Raji (cell line): ENCODE results near the gene SV2B.

Experiments
- POLR2A ChIP-seq: IDR thresholded peaks from 2 replicates; pipeline ENCODE4 v1.6.1; 2011; ENCODE audit warnings: low read depth, low read length, control low read depth; ENCODE audit not compliant: insufficient read depth

SV2B gene

DNA sequence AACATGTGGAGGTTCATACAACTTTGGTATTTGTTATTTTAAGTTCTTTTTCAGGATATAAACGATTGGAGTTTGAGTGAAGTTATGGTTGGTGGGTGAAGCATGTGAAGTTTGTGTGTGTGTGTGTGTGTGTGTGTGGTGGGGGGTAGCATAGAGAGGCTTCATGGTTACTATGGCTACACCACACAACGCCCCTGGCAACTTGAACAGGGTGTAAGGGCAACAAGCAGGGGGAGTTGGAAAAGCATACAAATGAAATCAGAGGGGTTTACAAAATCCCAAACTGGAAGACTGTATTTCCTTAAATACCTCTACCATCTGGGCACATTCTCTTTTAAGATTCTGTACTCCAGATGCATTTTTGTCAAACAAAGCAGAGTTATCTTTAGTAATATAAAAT, 207.5 kb downstream of the SV2B start:
- no peak for TF ChIP-seq POLR2A

DNA sequence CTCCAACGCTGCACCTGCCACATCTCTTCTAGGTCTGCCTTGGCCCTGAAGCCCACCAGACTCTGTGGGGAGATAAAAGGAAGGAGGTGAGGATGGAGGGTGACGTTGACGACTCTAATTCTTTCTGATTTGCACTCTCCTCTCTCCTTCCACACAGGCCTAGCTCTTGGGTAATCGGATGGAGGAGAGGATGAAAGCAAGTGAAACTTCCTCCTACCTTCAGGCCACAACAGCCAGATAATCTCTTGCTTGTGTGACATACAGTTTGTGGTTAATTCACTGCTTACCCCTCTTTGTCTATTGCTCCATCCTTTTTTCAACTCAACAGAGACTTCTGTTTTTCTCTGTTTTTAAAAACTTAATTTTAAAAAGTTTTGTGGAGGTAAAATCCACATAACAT, 208.1 kb downstream of the SV2B start:
- TF ChIP-seq POLR2A, result no peak

DNA sequence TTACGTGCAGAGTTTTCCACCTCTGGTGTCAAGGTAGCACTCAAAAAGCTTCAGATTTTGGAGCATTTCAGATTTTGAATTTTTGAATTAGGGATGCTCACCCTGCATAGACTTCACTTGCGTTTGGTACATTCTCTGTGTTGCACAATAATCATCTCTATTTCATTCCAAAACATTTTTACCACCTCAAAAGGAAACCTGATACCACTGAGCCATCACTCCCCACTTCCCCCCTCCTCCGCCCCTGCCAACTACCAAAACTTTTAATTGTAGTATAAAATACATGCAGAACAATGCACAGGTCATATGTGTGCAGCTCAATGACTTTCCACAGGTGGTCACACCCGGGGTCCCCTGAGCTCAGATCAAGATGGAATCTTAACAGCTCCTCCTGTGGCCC, 208.8 kb downstream of the SV2B start:
- TF ChIP-seq POLR2A, result no peak

DNA sequence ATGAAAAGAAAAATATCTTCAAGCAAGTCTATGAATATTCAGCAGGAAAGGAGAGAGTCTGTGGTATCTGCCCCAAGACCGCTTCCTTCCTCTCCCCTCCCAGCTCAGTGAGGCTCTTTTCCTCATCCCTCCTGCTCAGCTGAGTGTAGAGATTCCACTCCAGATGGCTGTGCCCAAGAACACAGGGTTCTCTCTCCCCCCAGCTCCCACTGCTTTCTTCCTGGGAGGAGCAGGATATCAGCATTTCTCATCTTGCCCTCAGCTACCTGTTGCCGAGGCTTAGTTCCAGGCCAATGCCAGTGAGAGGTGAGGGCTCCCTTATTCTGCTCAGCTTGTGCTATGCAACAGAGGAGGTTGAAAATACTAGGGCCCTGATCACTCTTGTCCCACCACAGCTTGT, 211.9 kb downstream of the SV2B start:
- no peak for TF ChIP-seq POLR2A

DNA sequence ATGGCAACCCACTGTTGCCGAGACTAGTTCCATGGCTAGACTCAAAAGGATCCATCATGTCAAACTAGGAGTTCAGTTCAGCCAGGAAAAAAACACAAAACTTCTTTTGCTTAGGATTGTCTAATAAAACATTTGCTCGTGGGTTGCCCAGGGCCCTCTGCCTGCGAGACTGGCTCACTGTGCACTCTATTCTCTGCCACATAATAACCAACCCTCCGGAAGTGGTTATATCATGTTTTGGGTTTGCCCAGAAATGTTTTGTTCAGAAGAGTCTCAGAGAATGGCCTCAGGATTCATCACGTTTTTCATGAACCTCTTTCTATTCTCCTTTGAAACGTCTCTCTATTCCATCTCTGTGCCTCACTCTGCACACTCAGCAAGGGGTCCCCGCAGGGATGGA, 216.1 kb downstream of the SV2B start:
- TF ChIP-seq POLR2A, result no peak

DNA sequence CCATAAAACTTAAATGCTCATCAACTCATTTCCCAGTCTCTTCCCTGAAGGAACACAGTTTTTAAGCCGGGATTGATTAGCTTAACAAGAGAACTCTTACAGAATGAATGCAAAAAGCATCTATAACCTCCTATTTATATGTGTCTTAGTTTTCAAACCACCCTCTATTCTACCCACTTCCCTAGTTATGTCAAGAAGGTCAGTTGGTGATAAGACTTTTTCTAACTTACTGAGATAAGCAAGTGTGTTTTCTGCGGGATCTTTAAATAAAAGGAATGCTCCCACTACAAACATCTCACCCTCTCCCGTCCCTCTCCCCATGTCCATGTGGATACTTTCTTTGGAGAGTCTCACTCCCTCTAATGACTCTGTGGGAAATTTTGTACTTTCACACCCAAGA, 218.5 kb downstream of the SV2B start:
- no peak for TF ChIP-seq POLR2A

DNA sequence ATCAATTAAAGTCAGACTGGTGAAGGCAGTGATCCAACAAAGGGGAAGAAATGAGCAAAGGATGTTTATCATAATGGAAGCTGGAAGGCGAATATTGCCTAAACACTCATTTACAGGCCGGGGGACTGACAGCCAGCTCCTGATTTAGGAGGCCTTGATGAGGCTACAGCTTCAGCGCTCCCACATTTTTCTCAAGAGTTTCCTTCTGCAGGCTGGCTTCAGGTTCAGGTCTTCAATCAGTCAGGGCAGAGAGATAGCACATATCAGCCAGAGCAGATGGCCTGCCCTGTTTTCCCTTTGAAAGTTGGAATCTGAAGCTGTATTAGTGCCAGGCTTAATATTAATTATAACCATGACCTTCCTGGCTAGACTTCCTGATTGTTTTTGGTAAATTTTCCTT, 218.9 kb downstream of the SV2B start:
- no peak for TF ChIP-seq POLR2A

DNA sequence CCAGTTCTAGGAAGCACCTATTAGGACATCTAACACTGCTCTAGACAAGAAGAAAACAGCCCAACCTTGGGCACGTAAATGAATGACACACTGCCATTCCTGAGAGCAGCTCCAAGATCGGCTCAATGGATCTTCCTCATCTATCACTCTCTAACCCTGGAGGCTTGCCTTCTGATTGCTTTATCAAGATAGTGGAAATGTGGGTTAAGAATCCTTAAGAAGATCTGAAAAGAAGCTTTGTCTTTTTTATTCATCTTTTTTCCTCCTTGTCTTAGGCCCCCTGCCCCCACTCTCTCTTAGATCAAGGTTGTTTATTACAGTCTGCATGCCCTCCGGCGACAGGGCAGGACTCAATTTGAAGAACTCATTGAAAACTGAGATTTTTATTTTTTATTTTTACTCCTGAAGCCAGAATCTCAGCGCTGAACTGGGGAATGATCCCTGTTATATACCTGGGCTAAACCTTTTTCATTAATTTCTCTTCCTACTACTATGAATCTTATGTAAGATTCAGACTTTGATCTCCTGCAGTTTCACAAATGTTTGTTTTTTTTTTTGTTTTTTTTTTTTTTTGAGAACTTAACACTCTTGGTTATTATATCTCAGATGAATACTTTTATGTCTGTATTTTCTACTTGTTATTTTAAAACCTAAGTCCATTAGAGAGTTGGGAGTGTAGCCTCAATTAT, 219.5 kb downstream of the SV2B start:
- TF ChIP-seq POLR2A, result no peak

DNA sequence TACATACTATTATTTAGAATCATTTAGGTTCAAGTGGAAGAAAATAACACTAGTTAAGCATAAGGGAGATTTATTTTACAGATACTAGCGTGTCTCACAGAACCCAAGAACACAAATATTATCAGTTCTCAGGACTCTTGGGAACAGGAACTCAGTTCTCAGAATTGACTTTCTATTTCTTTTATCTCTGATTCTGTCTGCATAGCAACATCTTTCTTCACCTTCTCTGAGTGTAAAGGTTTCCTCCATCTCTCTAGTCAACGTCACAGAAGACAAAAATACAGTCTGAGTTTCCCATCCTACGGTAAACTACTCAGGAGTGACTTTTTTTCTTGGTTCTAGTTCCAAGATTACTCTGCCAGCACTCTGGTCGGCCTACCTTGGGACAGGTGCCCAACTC, 220.0 kb downstream of the SV2B start:
- TF ChIP-seq POLR2A, result no peak

DNA sequence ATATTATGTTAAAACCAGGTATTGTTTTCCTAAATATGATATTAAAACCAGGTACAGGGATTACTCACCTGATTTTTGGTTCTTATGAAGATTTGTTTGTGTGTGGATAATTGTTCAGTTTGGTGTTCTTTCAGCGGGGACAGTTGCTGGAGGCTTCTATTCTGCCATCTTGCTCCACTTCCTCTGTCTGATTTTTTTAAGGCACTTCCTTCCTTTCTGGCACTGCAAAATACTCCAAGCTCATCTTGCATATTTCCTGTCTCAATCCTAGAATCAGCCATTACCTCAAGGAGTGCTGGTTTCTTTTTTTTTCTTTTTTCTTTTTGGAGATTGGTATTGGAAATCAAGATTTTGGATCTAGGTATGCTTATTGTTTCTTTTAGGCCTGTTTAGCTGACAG, 229.9 kb downstream of the SV2B start:
- TF ChIP-seq POLR2A, result no peak

DNA sequence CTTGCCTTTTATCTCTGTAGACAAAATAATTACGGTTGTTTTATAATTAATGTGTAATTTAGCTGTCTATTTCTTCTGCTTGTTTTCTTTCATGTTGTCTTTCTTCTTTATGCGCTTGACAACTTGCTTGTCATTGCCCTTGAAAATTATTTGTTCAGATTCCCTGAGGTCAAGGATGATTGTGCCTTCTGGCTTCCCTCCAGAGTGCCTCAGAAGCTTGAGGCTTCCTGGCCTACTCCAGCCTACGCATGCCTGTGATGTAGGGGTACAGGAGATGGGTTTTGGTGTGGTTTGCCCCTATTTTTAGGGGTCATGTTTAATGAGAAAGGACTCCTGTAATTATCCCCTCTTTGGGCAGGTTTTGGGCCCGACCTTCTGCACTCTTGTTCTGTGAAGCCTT, 231.5 kb downstream of the SV2B start:
- TF ChIP-seq POLR2A, result no peak

DNA sequence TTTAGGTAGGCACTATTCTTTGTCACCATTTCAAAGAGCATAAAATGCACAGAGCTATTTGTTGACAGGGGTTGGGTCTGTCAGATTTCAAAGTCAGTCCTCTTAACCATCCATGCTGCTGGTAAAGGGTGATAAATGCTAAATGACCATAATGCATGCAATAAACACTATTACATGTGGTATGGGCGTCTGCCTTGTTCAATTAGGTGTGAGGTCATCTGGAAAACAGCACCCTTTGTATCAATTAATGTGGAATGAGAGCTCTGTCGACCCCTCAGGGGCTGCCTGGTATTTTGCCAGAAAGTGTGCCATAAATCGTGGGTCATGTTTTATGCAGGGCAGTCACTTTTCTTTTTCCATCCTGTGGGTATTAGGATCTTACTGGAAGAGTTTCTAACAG, 235.6 kb downstream of the SV2B start:
- TF ChIP-seq POLR2A, result no peak

DNA sequence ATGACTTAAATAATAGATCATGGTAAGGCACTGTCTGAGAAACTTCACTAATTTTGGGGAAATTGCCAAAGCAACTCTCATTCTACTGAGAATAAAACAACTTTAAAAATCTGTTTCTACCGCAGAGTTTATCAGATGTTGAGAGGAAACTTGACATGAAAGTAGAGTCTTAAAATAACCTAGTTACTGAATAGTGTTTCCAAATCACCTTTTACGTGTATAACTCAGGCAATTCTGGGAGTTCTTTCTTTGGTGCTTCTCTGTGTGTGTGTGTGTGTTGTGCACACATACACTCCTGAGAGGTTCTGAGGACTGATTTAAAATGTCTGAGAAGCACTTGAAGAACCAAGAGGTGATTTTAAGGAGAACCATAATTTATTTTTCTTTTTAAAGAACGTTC, 236.6 kb downstream of the SV2B start:
- no peak for TF ChIP-seq POLR2A

DNA sequence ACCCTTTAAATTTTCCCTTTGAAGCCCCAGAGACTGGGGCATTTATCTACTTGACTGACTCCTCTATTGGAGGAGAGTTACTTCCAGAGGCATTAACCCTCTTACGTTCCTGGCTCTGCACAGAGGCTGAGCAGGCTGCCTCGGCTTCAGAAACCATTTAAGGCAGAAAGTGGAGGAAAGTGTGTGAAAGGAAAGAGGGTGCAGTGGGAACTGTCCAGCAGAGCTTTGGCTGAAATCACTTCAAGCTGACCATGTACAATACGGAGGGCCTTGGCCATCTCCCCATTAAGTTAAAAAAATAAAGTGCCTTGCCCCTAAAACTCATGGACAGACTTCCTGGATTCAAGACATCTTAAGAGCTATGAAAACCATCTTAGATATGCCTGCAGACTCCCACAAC, 238.7 kb downstream of the SV2B start:
- no peak for TF ChIP-seq POLR2A

DNA sequence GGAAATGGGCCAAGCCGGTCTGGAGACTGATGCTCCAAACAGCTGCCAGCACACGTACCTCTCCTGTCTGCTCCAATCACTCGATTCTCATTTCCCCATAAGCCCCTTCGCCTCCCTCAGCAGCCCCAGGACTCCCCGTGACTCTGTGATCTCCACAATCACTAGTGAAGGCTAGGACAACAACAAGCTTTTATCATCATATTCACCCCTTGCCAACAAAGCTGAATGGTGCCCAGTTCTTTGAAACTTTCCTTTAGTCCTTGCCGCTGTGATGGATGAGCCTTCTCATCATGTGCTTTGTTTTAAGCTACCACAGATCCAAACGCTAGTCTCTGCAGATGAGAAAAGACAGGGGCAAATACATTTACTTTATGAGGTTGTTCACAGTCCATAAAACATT, 242.0 kb downstream of the SV2B start:
- no peak for TF ChIP-seq POLR2A

DNA sequence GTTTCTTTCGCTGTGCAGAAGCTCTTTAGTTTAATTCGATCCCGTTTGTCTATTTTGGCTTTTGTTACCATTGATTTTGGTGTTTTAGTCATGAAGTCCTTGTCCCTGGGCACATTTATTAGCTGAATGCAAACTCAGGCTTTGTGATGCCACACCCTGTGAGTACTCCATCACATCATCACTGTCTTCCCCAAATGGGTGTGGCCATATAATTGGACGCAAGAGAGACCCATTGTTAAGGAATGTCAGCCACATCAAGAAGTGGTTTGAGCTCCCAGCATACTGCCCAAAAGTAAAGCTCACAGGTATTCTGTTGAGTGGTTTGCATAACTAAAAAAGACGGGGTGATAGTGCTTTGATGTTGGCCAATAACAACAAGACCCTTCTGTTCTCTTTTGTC, 245.7 kb downstream of the SV2B start:
- TF ChIP-seq POLR2A, result no peak

DNA sequence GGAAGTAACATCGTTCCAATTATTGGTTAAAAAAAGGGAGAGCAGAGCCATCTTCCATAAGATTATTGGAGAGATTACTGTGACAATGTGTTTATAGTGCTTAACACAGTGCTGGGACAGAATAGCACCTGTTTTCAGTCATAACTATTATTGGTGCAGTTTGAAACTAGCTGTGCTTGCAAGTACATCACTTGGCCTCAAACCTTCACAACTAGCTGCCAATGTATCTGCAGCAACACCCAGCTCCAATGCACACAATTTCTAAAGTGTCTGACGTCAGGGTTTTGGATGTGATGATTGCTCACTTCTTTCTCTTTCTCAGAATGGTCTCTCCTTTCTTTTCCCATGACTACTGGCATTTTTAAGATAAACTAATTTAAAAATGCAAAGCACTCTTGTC, 246.2 kb downstream of the SV2B start:
- TF ChIP-seq POLR2A, result no peak
